GM12878 (cell line): Measurements from ENCODE around the gene RPS5. TPM values are rescaled to one million over a fixed set of nuclear protein-coding genes. Genes with fewer than 3 reads are reported as not detected.
A peak's percentile ranks its signal among the peaks of the same experiment; 100 is the strongest.

Source experiments
- MEF2B ChIP-seq: fragments of 450-650 bp; IDR thresholded peaks from 2 replicates; pipeline ENCODE4 v1.6.1; 2018; ENCODE audit warnings: mild to moderate bottlenecking, moderate library complexity; ENCODE audit not compliant: partially characterized antibody, poor library complexity, severe bottlenecking
- NBN ChIP-seq: fragments of 450-650 bp; IDR thresholded peaks from 2 replicates; pipeline ENCODE4 v1.6.1; 2016
- POLR2A ChIP-seq: IDR thresholded peaks from 2 replicates; pipeline ENCODE4 v1.6.1; 2011; ENCODE audit warnings: low read depth, mild to moderate bottlenecking, low read length
- SIN3A ChIP-seq: IDR thresholded peaks from 2 replicates; pipeline ENCODE4 v1.6.1; 2012; ENCODE audit warnings: low read depth, low read length, improper control_type of control experiment
- SMAD1 ChIP-seq: fragments of 450-650 bp; IDR thresholded peaks from 2 replicates; pipeline ENCODE4 v1.6.1; 2018; ENCODE audit warnings: mild to moderate bottlenecking, low read depth; ENCODE audit not compliant: partially characterized antibody
- STAT1 ChIP-seq: fragments of 450-650 bp; conservative IDR thresholded peaks from 2 replicates; pipeline ENCODE4 v1.6.1; 2014; ENCODE audit warnings: antibody characterized with exemption, mild to moderate bottlenecking
- YY1 ChIP-seq: IDR thresholded peaks from 2 replicates; pipeline ENCODE4 v1.6.1; 2011; ENCODE audit warnings: low read depth, mild to moderate bottlenecking, low read length
- ZNF207 ChIP-seq: fragments of 450-650 bp; IDR thresholded peaks from 2 replicates; pipeline ENCODE4 v1.6.1; 2014; ENCODE audit warnings: antibody characterized with exemption, mild to moderate bottlenecking, borderline replicate concordance
- ZNF274 ChIP-seq: IDR thresholded peaks from one replicate; pipeline ENCODE4 v1.8.0; 2011; ENCODE audit not compliant: insufficient read length, insufficient read depth
- polyA plus RNA-seq, 11 experiments: library from polyadenylated mRNA; depleted of rRNA in 4 of 11; unstranded in 6 of 11; stranded (reverse) in 5 of 11; fragments of >200 nt; fragmentation: Nextera tagmentation in 4 of 11; fragmentation: Illumina TruSeq in 1 of 11; extraction: Ambion mirVana in 4 of 11; extraction: Trizol in 1 of 11; gene quantifications; 1 replicate in 1 of 11; 2 replicates in 10 of 11; pipeline versions ENCODE4 v1.2.1 to v1.2.3, GENCODE V29; 2011 to 2016; ENCODE audit warnings: inconsistent platforms in 2 of 11, missing spikeins in 2 of 11, low read depth in 1 of 11
- total RNA-seq, 4 experiments: library from RNA; depleted of rRNA in 3 of 4; stranded (reverse); fragments of >200 nt in 3 of 4; fragmentation: Illumina TruSeq in 1 of 4; extraction: Trizol in 1 of 4; gene quantifications; 2 replicates each; pipeline versions ENCODE4 v1.2.1 to v1.2.3, GENCODE V29; 2013 to 2021
- TF ChIP-seq, protein P1 (sequence below): fragments of 450-650 bp; IDR thresholded peaks from 2 replicates; pipeline ENCODE4 v1.6.1; 2017; ENCODE audit warnings: mild to moderate bottlenecking, moderate library complexity
- TF ChIP-seq, protein P2 (sequence below): IDR thresholded peaks from 2 replicates; pipeline ENCODE4 v1.6.1; 2012; ENCODE audit warnings: low read depth, low read length, improper control_type of control experiment
- TF ChIP-seq, protein P3 (sequence below): fragments of 450-650 bp; conservative IDR thresholded peaks from 2 replicates; pipeline ENCODE4 v1.6.1; 2017; ENCODE audit warnings: mild to moderate bottlenecking, moderate library complexity
- TF ChIP-seq, protein P4 (sequence below): fragments of 450-650 bp; IDR thresholded peaks from 2 replicates; pipeline ENCODE4 v1.6.1; 2016; ENCODE audit warnings: mild to moderate bottlenecking
- TF ChIP-seq, protein P5 (sequence below): fragments of 450-650 bp; IDR thresholded peaks from 2 replicates; pipeline ENCODE4 v1.6.1; 2018; ENCODE audit warnings: borderline replicate concordance, mild to moderate bottlenecking; ENCODE audit not compliant: partially characterized antibody
- TF ChIP-seq, protein P6 (sequence below): fragments of 450-650 bp; IDR thresholded peaks from 2 replicates; pipeline ENCODE4 v1.6.1; 2017; ENCODE audit warnings: borderline replicate concordance

RPS5 gene
- total and polyA plus RNA-seq, 10 of the 15 experiments (the other 5 are each of a cell fraction or from before 2014, with no cell fraction given): 1,284 to 3,652 (median 1,922) TPM

DNA sequence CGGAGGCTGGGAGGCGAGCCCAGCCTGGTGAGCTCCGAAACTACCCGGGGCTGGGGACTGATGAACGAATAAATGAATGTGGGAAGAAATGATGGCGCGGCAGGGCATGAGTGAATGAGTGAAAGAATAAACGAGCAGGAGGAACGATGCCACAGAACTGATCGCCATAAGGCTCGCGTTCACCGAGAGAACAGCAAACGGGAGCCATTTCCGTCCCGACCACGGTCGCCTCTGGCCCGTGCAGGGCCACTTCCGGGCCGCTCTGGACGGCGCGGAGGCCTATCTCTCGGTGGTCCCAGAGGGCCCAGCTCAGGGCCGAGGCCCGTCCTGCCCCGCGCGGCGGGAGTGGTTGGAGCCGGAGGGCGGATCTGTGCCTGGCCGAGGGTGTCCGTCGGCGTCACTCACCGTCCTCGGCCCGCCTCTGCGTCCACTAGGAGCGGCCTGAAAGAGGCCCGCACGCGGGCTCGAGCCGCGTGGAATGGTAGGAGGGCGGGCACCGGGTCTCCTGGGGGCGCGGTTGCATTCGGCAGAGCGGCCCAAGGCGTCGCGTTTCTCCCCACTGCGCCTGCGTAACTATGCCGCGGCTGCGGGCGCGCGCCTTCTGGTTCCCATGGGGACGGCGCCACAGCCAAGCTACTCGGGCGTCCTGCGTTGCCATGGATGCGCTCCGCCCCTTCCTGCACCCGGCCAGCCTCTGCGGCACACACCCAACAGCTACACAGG, 24.6 kb upstream of the RPS5 start, which contains the start of gene ZNF497 (continued):
- TF ChIP-seq, protein P1, sequence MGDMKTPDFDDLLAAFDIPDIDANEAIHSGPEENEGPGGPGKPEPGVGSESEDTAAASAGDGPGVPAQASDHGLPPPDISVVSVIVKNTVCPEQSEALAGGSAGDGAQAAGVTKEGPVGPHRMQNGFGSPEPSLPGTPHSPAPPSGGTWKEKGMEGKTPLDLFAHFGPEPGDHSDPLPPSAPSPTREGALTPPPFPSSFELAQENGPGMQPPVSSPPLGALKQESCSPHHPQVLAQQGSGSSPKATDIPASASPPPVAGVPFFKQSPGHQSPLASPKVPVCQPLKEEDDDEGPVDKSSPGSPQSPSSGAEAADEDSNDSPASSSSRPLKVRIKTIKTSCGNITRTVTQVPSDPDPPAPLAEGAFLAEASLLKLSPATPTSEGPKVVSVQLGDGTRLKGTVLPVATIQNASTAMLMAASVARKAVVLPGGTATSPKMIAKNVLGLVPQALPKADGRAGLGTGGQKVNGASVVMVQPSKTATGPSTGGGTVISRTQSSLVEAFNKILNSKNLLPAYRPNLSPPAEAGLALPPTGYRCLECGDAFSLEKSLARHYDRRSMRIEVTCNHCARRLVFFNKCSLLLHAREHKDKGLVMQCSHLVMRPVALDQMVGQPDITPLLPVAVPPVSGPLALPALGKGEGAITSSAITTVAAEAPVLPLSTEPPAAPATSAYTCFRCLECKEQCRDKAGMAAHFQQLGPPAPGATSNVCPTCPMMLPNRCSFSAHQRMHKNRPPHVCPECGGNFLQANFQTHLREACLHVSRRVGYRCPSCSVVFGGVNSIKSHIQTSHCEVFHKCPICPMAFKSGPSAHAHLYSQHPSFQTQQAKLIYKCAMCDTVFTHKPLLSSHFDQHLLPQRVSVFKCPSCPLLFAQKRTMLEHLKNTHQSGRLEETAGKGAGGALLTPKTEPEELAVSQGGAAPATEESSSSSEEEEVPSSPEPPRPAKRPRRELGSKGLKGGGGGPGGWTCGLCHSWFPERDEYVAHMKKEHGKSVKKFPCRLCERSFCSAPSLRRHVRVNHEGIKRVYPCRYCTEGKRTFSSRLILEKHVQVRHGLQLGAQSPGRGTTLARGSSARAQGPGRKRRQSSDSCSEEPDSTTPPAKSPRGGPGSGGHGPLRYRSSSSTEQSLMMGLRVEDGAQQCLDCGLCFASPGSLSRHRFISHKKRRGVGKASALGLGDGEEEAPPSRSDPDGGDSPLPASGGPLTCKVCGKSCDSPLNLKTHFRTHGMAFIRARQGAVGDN: peak; percentile 32
- peak; percentile 79; the same call in 1 of the 2 replicates for TF ChIP-seq STAT1
- TF ChIP-seq, protein P2, sequence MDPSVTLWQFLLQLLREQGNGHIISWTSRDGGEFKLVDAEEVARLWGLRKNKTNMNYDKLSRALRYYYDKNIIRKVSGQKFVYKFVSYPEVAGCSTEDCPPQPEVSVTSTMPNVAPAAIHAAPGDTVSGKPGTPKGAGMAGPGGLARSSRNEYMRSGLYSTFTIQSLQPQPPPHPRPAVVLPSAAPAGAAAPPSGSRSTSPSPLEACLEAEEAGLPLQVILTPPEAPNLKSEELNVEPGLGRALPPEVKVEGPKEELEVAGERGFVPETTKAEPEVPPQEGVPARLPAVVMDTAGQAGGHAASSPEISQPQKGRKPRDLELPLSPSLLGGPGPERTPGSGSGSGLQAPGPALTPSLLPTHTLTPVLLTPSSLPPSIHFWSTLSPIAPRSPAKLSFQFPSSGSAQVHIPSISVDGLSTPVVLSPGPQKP: peak; percentile 88
- TF ChIP-seq SIN3A: peak; percentile 100
- peak; percentile 59 for TF ChIP-seq SMAD1
- TF ChIP-seq, protein P3, sequence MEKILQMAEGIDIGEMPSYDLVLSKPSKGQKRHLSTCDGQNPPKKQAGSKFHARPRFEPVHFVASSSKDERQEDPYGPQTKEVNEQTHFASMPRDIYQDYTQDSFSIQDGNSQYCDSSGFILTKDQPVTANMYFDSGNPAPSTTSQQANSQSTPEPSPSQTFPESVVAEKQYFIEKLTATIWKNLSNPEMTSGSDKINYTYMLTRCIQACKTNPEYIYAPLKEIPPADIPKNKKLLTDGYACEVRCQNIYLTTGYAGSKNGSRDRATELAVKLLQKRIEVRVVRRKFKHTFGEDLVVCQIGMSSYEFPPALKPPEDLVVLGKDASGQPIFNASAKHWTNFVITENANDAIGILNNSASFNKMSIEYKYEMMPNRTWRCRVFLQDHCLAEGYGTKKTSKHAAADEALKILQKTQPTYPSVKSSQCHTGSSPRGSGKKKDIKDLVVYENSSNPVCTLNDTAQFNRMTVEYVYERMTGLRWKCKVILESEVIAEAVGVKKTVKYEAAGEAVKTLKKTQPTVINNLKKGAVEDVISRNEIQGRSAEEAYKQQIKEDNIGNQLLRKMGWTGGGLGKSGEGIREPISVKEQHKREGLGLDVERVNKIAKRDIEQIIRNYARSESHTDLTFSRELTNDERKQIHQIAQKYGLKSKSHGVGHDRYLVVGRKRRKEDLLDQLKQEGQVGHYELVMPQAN: peak; percentile 98
- no peak for TF ChIP-seq ZNF274
- TF ChIP-seq NBN: peak; percentile 89; the same call in 1 of the 2 replicates
- peak; percentile 53; the same call in 1 of the 2 replicates for TF ChIP-seq ZNF207
- peak; percentile 78 for TF ChIP-seq POLR2A
- TF ChIP-seq, protein P4, sequence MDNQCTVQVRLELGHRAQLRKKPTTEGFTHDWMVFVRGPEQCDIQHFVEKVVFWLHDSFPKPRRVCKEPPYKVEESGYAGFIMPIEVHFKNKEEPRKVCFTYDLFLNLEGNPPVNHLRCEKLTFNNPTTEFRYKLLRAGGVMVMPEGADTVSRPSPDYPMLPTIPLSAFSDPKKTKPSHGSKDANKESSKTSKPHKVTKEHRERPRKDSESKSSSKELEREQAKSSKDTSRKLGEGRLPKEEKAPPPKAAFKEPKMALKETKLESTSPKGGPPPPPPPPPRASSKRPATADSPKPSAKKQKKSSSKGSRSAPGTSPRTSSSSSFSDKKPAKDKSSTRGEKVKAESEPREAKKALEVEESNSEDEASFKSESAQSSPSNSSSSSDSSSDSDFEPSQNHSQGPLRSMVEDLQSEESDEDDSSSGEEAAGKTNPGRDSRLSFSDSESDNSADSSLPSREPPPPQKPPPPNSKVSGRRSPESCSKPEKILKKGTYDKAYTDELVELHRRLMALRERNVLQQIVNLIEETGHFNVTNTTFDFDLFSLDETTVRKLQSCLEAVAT: peak; percentile 91
- TF ChIP-seq, protein P5, sequence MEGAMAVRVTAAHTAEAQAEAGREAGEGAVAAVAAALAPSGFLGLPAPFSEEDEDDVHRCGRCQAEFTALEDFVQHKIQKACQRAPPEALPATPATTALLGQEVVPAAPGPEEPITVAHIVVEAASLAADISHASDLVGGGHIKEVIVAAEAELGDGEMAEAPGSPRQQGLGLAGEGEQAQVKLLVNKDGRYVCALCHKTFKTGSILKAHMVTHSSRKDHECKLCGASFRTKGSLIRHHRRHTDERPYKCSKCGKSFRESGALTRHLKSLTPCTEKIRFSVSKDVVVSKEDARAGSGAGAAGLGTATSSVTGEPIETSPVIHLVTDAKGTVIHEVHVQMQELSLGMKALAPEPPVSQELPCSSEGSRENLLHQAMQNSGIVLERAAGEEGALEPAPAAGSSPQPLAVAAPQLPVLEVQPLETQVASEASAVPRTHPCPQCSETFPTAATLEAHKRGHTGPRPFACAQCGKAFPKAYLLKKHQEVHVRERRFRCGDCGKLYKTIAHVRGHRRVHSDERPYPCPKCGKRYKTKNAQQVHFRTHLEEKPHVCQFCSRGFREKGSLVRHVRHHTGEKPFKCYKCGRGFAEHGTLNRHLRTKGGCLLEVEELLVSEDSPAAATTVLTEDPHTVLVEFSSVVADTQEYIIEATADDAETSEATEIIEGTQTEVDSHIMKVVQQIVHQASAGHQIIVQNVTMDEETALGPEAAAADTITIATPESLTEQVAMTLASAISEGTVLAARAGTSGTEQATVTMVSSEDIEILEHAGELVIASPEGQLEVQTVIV: peak; percentile 11
- peak; percentile 89 for TF ChIP-seq MEF2B
- TF ChIP-seq, protein P6, sequence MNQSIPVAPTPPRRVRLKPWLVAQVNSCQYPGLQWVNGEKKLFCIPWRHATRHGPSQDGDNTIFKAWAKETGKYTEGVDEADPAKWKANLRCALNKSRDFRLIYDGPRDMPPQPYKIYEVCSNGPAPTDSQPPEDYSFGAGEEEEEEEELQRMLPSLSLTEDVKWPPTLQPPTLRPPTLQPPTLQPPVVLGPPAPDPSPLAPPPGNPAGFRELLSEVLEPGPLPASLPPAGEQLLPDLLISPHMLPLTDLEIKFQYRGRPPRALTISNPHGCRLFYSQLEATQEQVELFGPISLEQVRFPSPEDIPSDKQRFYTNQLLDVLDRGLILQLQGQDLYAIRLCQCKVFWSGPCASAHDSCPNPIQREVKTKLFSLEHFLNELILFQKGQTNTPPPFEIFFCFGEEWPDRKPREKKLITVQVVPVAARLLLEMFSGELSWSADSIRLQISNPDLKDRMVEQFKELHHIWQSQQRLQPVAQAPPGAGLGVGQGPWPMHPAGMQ: no peak
- peak; percentile 92 for TF ChIP-seq YY1
